Measurements from ENCODE around the gene IMPG2. TPM values are rescaled to one million over a fixed set of nuclear protein-coding genes. Genes with fewer than 3 reads are reported as not detected.

Gene IMPG2
- total RNA-seq, 1 experiment from 2014 or later = 0.04 TPM

GRCh38 chr3:101228441-101228840, 91.9 kb downstream of the IMPG2 start:
- Histone ChIP-seq H4K8ac (replicated peaks; ENCODE audit: insufficient read length, low read depth, low read length) (no peak overlapping the region), H3K79me2 (ENCODE audit: insufficient read depth, low read length) (no peaks in the 10 kb centered on the region), H2BK15ac (ENCODE audit: low read depth, low read length) (no peak overlapping the region), H3K79me1 (ENCODE audit: insufficient read depth, low read depth, low read length, poor library complexity, severe bottlenecking) (no peaks in the 10 kb centered on the region), H3K14ac (ENCODE audit: insufficient read depth, low read length) (no peak overlapping the region), H2BK5ac (ENCODE audit: insufficient read length, low read length) (no peak overlapping the region), H3K18ac (ENCODE audit: insufficient read length, low read depth, low read length) (no peak overlapping the region), H3K9me3 (ENCODE audit: control insufficient read depth, low read depth, low read length) (no peaks in the 10 kb centered on the region), H3T11ph (ENCODE audit: low read length) (no peak overlapping the region), H3K27me3 (ENCODE audit: insufficient read depth, low read length) (no peaks in the 10 kb centered on the region), H2BK12ac (ENCODE audit: insufficient read length, low read depth, low read length) (no peak overlapping the region), H2BK20ac (ENCODE audit: low read depth, low read length, poor library complexity, severe bottlenecking) (no peak overlapping the region), H3K23ac (ENCODE audit: insufficient read length, low read depth, low read length) (no peak overlapping the region), H3K4ac (ENCODE audit: low read depth, low read length) (no peak overlapping the region), H4K91ac (ENCODE audit: insufficient read length, low read depth, low read length) (no peak overlapping the region), H3K23me2 (ENCODE audit: insufficient read length, low read depth, low read length, poor library complexity, severe bottlenecking) (no peaks in the 10 kb centered on the region), H3K4me1 (ENCODE audit: insufficient read depth, low read length) (no peaks in the 10 kb centered on the region), H3K27ac (ENCODE audit: insufficient read length, low read depth, low read length) (no peak overlapping the region), H4K5ac (ENCODE audit: insufficient read length, low read depth, low read length) (no peak overlapping the region), H3K4me2 (ENCODE audit: insufficient read depth, insufficient read length, low read length) (no peak overlapping the region), H2BK120ac (ENCODE audit: low read depth, low read length, poor library complexity, severe bottlenecking) (no peak overlapping the region), H4K20me1 (ENCODE audit: control insufficient read depth, insufficient read depth, insufficient read length) (no peaks in the 10 kb centered on the region), H2AK5ac (ENCODE audit: insufficient read length, low read length) (no peak overlapping the region), H3K56ac (ENCODE audit: insufficient read length, low read depth, low read length) (no peak overlapping the region), H2AFZ (ENCODE audit: low read length) (no peak overlapping the region), H3K9ac (ENCODE audit: extremely low read depth, insufficient read length, low read length) (no peak overlapping the region)
- TF ChIP-seq, protein P1, sequence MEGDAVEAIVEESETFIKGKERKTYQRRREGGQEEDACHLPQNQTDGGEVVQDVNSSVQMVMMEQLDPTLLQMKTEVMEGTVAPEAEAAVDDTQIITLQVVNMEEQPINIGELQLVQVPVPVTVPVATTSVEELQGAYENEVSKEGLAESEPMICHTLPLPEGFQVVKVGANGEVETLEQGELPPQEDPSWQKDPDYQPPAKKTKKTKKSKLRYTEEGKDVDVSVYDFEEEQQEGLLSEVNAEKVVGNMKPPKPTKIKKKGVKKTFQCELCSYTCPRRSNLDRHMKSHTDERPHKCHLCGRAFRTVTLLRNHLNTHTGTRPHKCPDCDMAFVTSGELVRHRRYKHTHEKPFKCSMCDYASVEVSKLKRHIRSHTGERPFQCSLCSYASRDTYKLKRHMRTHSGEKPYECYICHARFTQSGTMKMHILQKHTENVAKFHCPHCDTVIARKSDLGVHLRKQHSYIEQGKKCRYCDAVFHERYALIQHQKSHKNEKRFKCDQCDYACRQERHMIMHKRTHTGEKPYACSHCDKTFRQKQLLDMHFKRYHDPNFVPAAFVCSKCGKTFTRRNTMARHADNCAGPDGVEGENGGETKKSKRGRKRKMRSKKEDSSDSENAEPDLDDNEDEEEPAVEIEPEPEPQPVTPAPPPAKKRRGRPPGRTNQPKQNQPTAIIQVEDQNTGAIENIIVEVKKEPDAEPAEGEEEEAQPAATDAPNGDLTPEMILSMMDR (conservative IDR thresholded peaks at IDR 0.05) = no peak
- Mint-ChIP-seq H3K27me3 (ENCODE audit: low read depth) (no peaks in the 10 kb centered on the region; the same call in 1 of the 2 replicates), H3K36me3 (ENCODE audit: insufficient read depth in 1 of 3, low read depth in 3 of 3) (no peaks in the 10 kb centered on the region), H3K4me3 (no peak overlapping the region), H3K9me3 (no peaks in the 10 kb centered on the region), H3K27ac (no peak overlapping the region), H3K4me1 (peaks cover 3 to 7% of the 10 kb centered on the region in 2 experiments; a peak in 2 of 4 replicates)
- no CpG with 5 or more reads among the region's 3 CpGs for WGBS (ENCODE audit: extremely low coverage, insufficient read length, low lambda C conversion rate)
- DNase-seq = no peak

Data from H9 (cell line).